ENCODE results near the gene TRPM6. TPM values are rescaled to one million over a fixed set of nuclear protein-coding genes. Genes with fewer than 3 reads are reported as not detected.
A peak's percentile ranks its signal among the peaks of the same experiment; 100 is the strongest.

TRPM6 gene
- total RNA-seq, 2 experiments from 2014 or later = not detected

- H3K4me1 Mint-ChIP-seq (ENCODE audit: low read depth) = no peaks in the 10 kb centered on the region
- CTCF ChIA-PET = no interaction called here
- H3K36me3 Mint-ChIP-seq (ENCODE audit: low read depth) = no peaks in the 10 kb centered on the region
- POLR2A ChIA-PET = no interaction called here
- H3K27me3 Mint-ChIP-seq (ENCODE audit: low read depth) = peaks cover 12% of the 10 kb centered on the region
- no peak overlapping the region for H3K4me3 Mint-ChIP-seq
- no peak overlapping the region for H3K27ac Mint-ChIP-seq
- ATAC-seq (no peak), DNase-seq (no peak)
- H3K9me3 Mint-ChIP-seq (ENCODE audit: insufficient read depth) = no peaks in the 10 kb centered on the region
These were observed 92.6 kb downstream of the TRPM6 start for GRCh38 chr9:74795081-74795480.

GRCh38 chr9:74784506-74784905 lies 103.2 kb downstream of the TRPM6 start:
- CTCF ChIA-PET = no interaction called here
- DNase-seq = no peak
- Mint-ChIP-seq H3K27me3 (ENCODE audit: low read depth) (peaks cover 8% of the 10 kb centered on the region), H3K9me3 (ENCODE audit: insufficient read depth) (no peaks in the 10 kb centered on the region), H3K36me3 (ENCODE audit: low read depth) (no peaks in the 10 kb centered on the region), H3K4me3 (no peak overlapping the region), H3K27ac (no peak overlapping the region), H3K4me1 (ENCODE audit: low read depth) (no peaks in the 10 kb centered on the region)
- POLR2A ChIA-PET = no interaction called here
- ATAC-seq = no peak

GRCh38 chr9:74783408-74783807 lies 104.3 kb downstream of the TRPM6 start:
- Mint-ChIP-seq H3K9me3 (ENCODE audit: insufficient read depth) (no peaks in the 10 kb centered on the region), H3K27ac (no peak overlapping the region), H3K4me1 (ENCODE audit: low read depth) (no peaks in the 10 kb centered on the region), H3K36me3 (ENCODE audit: low read depth) (no peaks in the 10 kb centered on the region), H3K27me3 (ENCODE audit: low read depth) (peaks cover 9% of the 10 kb centered on the region), H3K4me3 (no peak overlapping the region)
- DNase-seq (no peak), ATAC-seq (no peak)
- CTCF ChIA-PET = interaction anchor here (2.1 kb wide), 1 partner anchor 10 kb away, joined by 12 read pairs; no protein-coding TSS in a partner anchor
- POLR2A ChIA-PET = no interaction called here

- H3K27ac Mint-ChIP-seq = no peak overlapping the region
- H3K9me3 Mint-ChIP-seq (ENCODE audit: insufficient read depth) = no peaks in the 10 kb centered on the region
- ATAC-seq = peak; percentile 55
- DNase-seq = peak; percentile 77
- no peak overlapping the region for H3K4me3 Mint-ChIP-seq
- peaks cover 3% of the 10 kb centered on the region for H3K27me3 Mint-ChIP-seq (ENCODE audit: low read depth)
- H3K36me3 Mint-ChIP-seq (ENCODE audit: low read depth) = no peaks in the 10 kb centered on the region
- no peaks in the 10 kb centered on the region for H3K4me1 Mint-ChIP-seq (ENCODE audit: low read depth)
- POLR2A ChIA-PET = no interaction called here
- CTCF ChIA-PET = interaction anchor here (0.7 to 8.6 kb wide), 18 partner anchors 9 to 313 kb away, joined by 3 to 158 read pairs (median 4); no protein-coding TSS in a partner anchor
These were observed 110.4 kb downstream of the TRPM6 start for GRCh38 chr9:74777136-74777879.

- POLR2A ChIA-PET = interaction anchor here (1.0 kb wide), 1 partner anchor 8 kb away, joined by 6 read pairs; no protein-coding TSS in a partner anchor
These were observed 112.3 kb downstream of the TRPM6 start for GRCh38 chr9:74775396-74775795.

GRCh38 chr9:74773886-74774479 lies 113.7 kb downstream of the TRPM6 start:
- POLR2A ChIA-PET = interaction anchor here (0.6 kb wide), 1 partner anchor 314 kb away, joined by 3 read pairs; the partner anchor contains the start of gene NMRK1

More at GRCh38 chr9:74775396-74775795, 112.3 kb downstream of the TRPM6 start:
- no peak for ATAC-seq
- no peak overlapping the region for H3K4me3 Mint-ChIP-seq
- CTCF ChIA-PET = interaction anchor here (0.5 to 8.6 kb wide), 17 partner anchors 7 to 1528 kb away, joined by 3 to 158 read pairs (median 6); partner anchors contain the start of gene C9orf40
- peaks cover 6% of the 10 kb centered on the region for H3K27me3 Mint-ChIP-seq (ENCODE audit: low read depth)
- no peak for DNase-seq
- no peaks in the 10 kb centered on the region for H3K36me3 Mint-ChIP-seq (ENCODE audit: low read depth)
- H3K9me3 Mint-ChIP-seq (ENCODE audit: insufficient read depth) = no peaks in the 10 kb centered on the region
- no peaks in the 10 kb centered on the region for H3K4me1 Mint-ChIP-seq (ENCODE audit: low read depth)
- H3K27ac Mint-ChIP-seq = no peak overlapping the region

GRCh38 chr9:74772121-74772520 lies 115.6 kb downstream of the TRPM6 start:
- H3K36me3 Mint-ChIP-seq (ENCODE audit: low read depth) = no peaks in the 10 kb centered on the region
- no peaks in the 10 kb centered on the region for H3K9me3 Mint-ChIP-seq (ENCODE audit: insufficient read depth)
- CTCF ChIA-PET = interaction anchor here (0.8 to 8.6 kb wide), 8 partner anchors 20 to 1094 kb away, joined by 3 to 158 read pairs (median 18); partner anchors contain the start of genes C9orf40 and CARNMT1
- no peak for DNase-seq
- H3K4me1 Mint-ChIP-seq (ENCODE audit: low read depth) = no peaks in the 10 kb centered on the region
- H3K27ac Mint-ChIP-seq = no peak overlapping the region
- no peak overlapping the region for H3K4me3 Mint-ChIP-seq
- peaks cover 7% of the 10 kb centered on the region for H3K27me3 Mint-ChIP-seq (ENCODE audit: low read depth)
- ATAC-seq = no peak
- POLR2A ChIA-PET = interaction anchor here (0.6 kb wide), 2 partner anchors 1555 to 1805 kb away, joined by 3 to 4 read pairs; no protein-coding TSS in a partner anchor

More at GRCh38 chr9:74773886-74774479, 113.7 kb downstream of the TRPM6 start:
- ATAC-seq (peak; percentile 73), DNase-seq (peak; percentile 81)
- H3K27ac Mint-ChIP-seq = no peak overlapping the region
- no peak overlapping the region for H3K4me3 Mint-ChIP-seq
- H3K4me1 Mint-ChIP-seq (ENCODE audit: low read depth) = no peaks in the 10 kb centered on the region
- no peaks in the 10 kb centered on the region for H3K36me3 Mint-ChIP-seq (ENCODE audit: low read depth)
- CTCF ChIA-PET = interaction anchor here (0.6 to 8.6 kb wide), 39 partner anchors 9 to 468 kb away, joined by 3 to 158 read pairs (median 4); partner anchors contain the start of genes C9orf40, CARNMT1 and OSTF1
- H3K27me3 Mint-ChIP-seq (ENCODE audit: low read depth) = peaks cover 3% of the 10 kb centered on the region
- no peaks in the 10 kb centered on the region for H3K9me3 Mint-ChIP-seq (ENCODE audit: insufficient read depth)

GRCh38 chr9:74771672-74772071 lies 116.0 kb downstream of the TRPM6 start:
- CTCF ChIA-PET = interaction anchor here (0.8 to 8.6 kb wide), 5 partner anchors 12 to 303 kb away, joined by 3 to 158 read pairs (median 4); partner anchors contain the start of gene CARNMT1
- DNase-seq (no peak), ATAC-seq (no peak)
- POLR2A ChIA-PET = interaction anchor here (0.6 kb wide), 1 partner anchor 1805 kb away, joined by 4 read pairs; no protein-coding TSS in a partner anchor
- no peaks in the 10 kb centered on the region for H3K9me3 Mint-ChIP-seq (ENCODE audit: insufficient read depth)
- no peaks in the 10 kb centered on the region for H3K4me1 Mint-ChIP-seq (ENCODE audit: low read depth)
- H3K27me3 Mint-ChIP-seq (ENCODE audit: low read depth) = peaks cover 7% of the 10 kb centered on the region
- no peaks in the 10 kb centered on the region for H3K36me3 Mint-ChIP-seq (ENCODE audit: low read depth)
- no peak overlapping the region for H3K4me3 Mint-ChIP-seq
- no peak overlapping the region for H3K27ac Mint-ChIP-seq

GRCh38 chr9:74771262-74771585 lies 116.5 kb downstream of the TRPM6 start:
- Mint-ChIP-seq H3K9me3 (ENCODE audit: insufficient read depth) (no peaks in the 10 kb centered on the region), H3K27ac (no peak overlapping the region), H3K4me1 (ENCODE audit: low read depth) (no peaks in the 10 kb centered on the region), H3K36me3 (ENCODE audit: low read depth) (no peaks in the 10 kb centered on the region), H3K4me3 (no peak overlapping the region), H3K27me3 (ENCODE audit: low read depth) (peaks cover 7% of the 10 kb centered on the region)
- no peak for ATAC-seq
- no peak for DNase-seq
- ChIA-PET POLR2A (no interaction called here), CTCF (interaction anchor here (1.3 to 8.6 kb wide), 3 partner anchors 12 to 304 kb away, joined by 3 to 158 read pairs (median 32); no protein-coding TSS in a partner anchor)

- Mint-ChIP-seq H3K27ac (no peak overlapping the region), H3K4me3 (no peak overlapping the region), H3K36me3 (ENCODE audit: low read depth) (no peaks in the 10 kb centered on the region), H3K9me3 (ENCODE audit: insufficient read depth) (no peaks in the 10 kb centered on the region), H3K27me3 (ENCODE audit: low read depth) (peaks cover 7% of the 10 kb centered on the region), H3K4me1 (ENCODE audit: low read depth) (no peaks in the 10 kb centered on the region)
- DNase-seq = peak; percentile 42
- CTCF ChIA-PET = interaction anchor here (1.3 to 4.6 kb wide), 2 partner anchors 11 to 304 kb away, joined by 3 to 32 read pairs; no protein-coding TSS in a partner anchor
- ATAC-seq = peak; percentile 65
- POLR2A ChIA-PET = no interaction called here
These were observed 117.0 kb downstream of the TRPM6 start for GRCh38 chr9:74770508-74771261.

GRCh38 chr9:74765481-74765971 lies 122.2 kb downstream of the TRPM6 start:
- H3K27ac Mint-ChIP-seq = no peak overlapping the region
- no peaks in the 10 kb centered on the region for H3K4me1 Mint-ChIP-seq (ENCODE audit: low read depth)
- ATAC-seq (no peak), DNase-seq (no peak)
- POLR2A ChIA-PET = no interaction called here
- H3K9me3 Mint-ChIP-seq (ENCODE audit: insufficient read depth) = no peaks in the 10 kb centered on the region
- CTCF ChIA-PET = no interaction called here
- H3K36me3 Mint-ChIP-seq (ENCODE audit: low read depth) = no peaks in the 10 kb centered on the region
- peaks cover 7% of the 10 kb centered on the region for H3K27me3 Mint-ChIP-seq (ENCODE audit: low read depth)
- H3K4me3 Mint-ChIP-seq = no peak overlapping the region
